Fibroblast of villous mesenchyme (primary cell): ENCODE results near the gene CCDC92B. TPM values are rescaled to one million over a fixed set of nuclear protein-coding genes. Genes with fewer than 3 reads are reported as not detected.
"Not testable (repeated sequence)": the region's sequence is repeated elsewhere in the genome, so short reads cannot be mapped to it uniquely, and the experiment has no call there.

Source experiments
- DNase-seq: peaks from one replicate; pipeline ENCODE4 v3.0.0-alpha.2; 2010; ENCODE audit warnings: low read depth
- H3K4me3 ChIP-seq: 2 replicates; pipeline ENCODE4 v1.5.1; 2011; ENCODE audit warnings: low read depth, mild to moderate bottlenecking, low read length
- total RNA-seq: library from RNA; depleted of rRNA; stranded (reverse); fragments of >200 nt; gene quantifications from 2 replicates; pipeline ENCODE4 v1.2.3, GENCODE V29; 2012
- TF ChIP-seq, protein P1 (sequence below): IDR thresholded peaks from 2 replicates; pipeline ENCODE4 v1.5.1; 2012; ENCODE audit warnings: low read depth, mild to moderate bottlenecking, low read length; ENCODE audit not compliant: insufficient read depth

Gene CCDC92B
- total RNA-seq, 1 donor, result not detected

DNA sequence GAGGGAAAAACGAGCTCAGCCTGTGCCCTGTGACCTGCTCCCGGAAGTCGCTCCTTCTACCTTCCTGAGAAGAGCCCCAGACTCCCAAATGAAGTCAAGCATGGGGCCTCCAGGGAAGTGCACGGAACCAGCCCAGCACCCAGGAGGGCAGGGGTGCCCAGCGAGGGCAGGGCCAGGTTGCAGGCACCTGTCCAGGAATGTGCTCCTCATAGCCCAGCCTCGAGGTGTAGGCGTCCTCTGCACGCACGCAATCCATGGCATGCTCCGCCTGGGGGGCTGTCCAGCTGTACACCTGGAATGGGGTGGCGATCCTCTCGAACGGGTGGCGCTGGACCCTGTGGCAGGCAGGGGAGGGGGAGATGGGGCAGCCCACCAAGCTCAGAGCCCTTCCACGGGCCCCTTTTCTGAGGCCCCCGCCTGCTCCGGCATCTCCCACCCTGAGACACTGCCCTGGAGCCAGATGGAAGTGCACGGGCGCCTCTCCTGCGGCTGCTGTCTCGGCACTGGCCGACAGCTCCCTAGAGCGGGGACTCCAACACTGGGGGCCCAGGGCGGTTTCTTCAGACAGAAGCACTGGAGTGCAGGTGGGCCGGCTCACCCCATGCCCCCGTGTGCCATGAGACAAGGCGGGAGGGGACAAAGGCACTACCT lies 48.8 kb downstream of the CCDC92B start:
- TF ChIP-seq, protein P1, sequence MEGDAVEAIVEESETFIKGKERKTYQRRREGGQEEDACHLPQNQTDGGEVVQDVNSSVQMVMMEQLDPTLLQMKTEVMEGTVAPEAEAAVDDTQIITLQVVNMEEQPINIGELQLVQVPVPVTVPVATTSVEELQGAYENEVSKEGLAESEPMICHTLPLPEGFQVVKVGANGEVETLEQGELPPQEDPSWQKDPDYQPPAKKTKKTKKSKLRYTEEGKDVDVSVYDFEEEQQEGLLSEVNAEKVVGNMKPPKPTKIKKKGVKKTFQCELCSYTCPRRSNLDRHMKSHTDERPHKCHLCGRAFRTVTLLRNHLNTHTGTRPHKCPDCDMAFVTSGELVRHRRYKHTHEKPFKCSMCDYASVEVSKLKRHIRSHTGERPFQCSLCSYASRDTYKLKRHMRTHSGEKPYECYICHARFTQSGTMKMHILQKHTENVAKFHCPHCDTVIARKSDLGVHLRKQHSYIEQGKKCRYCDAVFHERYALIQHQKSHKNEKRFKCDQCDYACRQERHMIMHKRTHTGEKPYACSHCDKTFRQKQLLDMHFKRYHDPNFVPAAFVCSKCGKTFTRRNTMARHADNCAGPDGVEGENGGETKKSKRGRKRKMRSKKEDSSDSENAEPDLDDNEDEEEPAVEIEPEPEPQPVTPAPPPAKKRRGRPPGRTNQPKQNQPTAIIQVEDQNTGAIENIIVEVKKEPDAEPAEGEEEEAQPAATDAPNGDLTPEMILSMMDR, result no peak
- no peak for DNase-seq
- no peak overlapping the region for H3K4me3 ChIP-seq

DNA sequence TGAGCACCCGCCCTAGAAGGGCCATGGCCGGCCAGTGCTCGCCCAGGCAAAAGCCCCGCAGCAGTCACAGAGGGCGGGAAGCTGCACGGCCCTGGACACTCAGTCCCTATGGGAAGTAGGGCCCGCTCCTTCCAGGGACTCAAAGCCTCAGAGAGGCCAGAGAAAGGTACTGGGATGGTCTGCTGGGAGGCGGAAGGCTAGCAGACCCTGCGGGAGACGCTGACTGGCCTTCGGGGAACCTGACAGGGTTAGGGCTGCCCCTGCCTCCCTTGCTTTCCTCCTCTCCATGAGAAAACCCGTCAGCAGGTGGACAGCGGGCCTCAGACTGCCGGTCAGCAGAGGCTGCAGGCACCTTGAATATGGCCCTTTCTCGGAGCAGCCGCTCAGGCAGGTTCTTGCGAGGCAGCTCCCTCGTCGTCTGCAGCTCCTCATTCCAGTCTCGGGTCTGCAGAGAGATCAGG lies 49.4 kb downstream of the CCDC92B start:
- TF ChIP-seq, protein P1, result no peak
- DNase-seq, result no peak

DNA sequence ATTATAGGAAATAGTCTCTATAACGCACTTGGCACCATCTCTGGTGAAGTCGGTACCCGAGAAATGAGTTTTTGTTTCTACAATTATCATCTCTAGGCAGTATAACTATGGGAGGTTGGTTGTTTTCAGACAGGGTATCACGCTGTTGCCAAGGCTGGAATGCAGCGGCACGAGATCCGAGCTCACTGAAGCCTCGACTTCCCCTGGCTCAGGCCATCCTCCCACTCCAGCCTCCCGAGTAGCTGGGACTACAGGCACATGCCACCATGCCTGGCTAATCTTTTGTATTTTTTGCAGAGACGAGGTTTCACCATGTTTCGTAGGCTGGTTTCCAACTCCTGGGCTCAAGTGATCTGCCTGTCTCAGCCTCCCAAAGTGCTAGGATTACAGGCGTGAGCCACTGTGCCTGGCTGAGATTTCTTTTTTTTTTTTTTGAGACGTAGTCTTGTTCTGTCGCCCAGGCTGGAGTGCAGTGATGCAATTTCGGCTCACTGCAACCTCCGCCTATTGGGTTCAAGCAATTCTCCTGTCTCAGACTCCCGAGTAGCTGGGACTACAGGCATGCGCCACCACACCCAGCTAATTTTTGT lies 50.1 kb downstream of the CCDC92B start:
- H3K4me3 ChIP-seq, DNase-seq: not testable (repeated sequence)

More for the DNA sequence above, 49.4 kb downstream of the CCDC92B start:
- H3K4me3 ChIP-seq, result no peak overlapping the region

DNA sequence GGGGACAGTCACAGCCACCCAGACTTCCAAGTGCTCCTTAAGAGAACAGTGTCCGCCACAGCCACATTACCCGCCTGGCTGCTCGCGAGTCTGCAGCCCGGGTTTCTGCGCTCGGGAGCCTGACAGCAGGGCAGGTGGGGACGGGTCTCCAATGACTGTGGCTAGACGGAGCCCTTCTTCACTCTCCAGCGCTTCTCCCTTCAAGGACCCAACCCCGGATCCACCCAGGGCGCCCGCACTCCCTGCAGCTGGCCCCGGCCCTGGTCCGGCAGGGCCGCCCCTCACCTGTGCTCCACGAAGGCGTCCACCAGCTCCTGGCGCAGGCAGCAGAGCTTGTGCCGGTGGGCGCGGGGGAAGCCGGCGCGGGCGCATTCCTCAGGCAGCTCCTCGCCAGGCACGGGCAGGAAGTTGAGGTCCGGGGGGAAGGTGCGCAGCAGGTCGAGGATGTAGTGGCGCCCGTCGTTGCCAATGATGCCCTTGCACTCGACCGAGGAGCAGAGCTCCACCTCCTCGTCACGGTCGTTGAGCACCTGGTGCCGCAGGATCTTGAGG lies 51.8 kb downstream of the CCDC92B start:
- no peak overlapping the region for H3K4me3 ChIP-seq
- no peak for DNase-seq
- TF ChIP-seq, protein P1, result no peak

DNA sequence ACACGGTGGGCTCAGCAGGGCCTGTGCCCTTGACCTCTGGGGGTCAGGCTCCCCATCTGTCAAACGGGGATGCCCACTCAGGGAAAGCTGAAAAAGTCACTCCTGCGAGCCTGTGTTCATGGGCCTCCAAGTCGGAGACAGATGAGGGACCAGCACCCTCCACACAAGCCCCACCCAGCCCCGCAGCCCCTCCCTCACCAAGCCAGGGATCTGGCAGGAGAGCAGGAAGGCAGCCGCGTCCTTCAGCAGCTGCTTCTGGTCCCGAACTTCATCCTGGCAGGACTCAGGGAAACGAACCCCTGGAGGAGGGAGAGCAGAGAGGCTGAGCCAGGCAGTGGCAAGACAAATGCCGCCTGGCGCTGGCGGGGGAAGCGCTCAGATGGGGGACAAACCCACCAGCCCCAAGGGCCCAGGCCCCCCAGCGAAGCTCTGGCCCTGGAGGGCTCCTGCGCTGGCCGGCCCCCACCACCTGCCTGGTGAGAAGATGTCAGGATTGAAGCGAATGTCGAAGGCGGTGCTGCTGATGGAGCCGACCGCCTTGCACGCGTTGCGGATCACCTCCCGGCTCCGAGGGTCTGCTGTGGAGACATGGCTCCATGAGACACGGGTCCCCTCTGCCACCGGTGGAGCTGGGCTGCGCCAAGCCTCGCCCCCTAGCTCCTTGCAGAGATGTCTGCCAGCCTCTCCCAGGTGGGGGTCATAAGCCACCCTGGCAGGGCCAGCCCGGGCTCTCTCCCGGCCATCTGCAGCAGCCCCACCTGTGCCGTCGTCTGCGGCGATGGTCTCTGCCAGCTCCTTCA lies 53.3 kb downstream of the CCDC92B start:
- TF ChIP-seq, protein P1, result no peak
- H3K4me3 ChIP-seq, result no peak overlapping the region
- no peak for DNase-seq

DNA sequence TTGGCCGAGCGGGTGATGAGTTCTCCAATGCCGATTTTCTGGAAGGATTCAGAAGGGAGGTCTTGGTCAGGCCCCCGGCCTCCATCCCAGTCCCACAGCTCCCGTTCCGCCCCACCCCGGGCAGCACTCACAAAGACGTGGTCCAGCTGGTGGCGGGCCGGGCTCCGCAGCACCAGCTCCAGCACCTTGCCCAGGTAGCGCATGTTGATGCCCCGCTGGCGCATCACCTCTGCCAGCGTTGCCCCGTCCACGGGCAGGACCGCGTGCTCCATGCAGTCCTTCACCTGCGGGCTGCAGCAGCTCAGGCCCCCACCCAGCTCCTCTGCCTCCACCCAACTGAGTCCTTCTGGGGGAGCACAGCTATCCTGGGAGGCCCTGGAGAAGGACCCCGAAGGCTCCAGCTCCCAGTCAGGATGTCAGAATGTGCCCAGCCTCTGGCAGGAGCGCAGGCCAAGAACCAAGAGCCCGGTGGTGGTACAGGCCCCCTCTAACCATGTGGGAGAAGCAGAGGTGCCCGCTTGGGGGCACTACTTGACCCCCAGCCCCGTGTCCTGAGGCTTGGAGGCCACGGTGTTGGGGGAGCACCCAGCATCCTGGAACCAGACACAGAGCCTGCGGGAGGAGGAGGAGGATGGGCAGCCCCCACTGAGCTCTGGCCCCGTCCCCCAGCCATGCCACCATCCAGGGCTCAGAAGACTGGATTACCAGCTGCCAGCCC lies 54.0 kb downstream of the CCDC92B start:
- no peak for DNase-seq
- H3K4me3 ChIP-seq, result no peak overlapping the region
- TF ChIP-seq, protein P1, result no peak
